ENCODE data around the gene GUCY2C.

DNA sequence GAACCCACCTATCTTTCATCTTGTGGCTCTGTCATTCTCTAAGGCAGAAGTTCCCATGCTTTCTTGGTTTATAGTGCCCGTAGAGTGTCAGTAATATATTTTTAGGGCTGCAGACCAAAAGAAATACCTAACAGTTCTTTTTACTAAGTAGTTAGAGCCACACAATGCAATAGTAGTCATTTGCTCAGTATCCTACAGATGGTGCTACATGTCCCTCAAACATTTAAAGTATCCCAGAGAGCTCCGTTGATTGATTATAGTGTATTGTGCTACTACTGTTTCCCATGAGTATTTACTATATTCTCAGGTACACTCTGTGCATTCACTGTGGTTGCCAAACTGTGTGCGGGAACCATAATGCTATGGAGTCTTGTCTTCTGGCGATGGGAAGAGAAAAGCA, 124.0 kb downstream of the GUCY2C start:
- no peak for TF ChIP-seq ZNF274 (IDR thresholded peaks at IDR 0.05; ENCODE audit: low read depth, low read length)
- TF ChIP-seq YY1 (IDR thresholded peaks at IDR 0.05; ENCODE audit: insufficient read depth, insufficient read length), result no peak
